Astrocyte of the spinal cord (primary cell): ENCODE measurements around the gene COX11.

Experiments
- DNase-seq: peaks from one replicate; pipeline ENCODE4 v3.0.0; 2011; ENCODE audit warnings: low read depth, low spot score
- H3K4me3 ChIP-seq: 2 replicates; pipeline ENCODE4 v1.5.1; 2011; ENCODE audit warnings: low read depth, mild to moderate bottlenecking, low read length, moderate library complexity
- in situ Hi-C: cut with HindIII; loops from 2 replicates; pipeline ENCODE4 v1.10.0; 2017; ENCODE audit warnings: low sequenced_read_pairs
- TF ChIP-seq, protein P1 (sequence below): IDR thresholded peaks from 2 replicates; pipeline ENCODE4 v1.5.1; 2012; ENCODE audit warnings: low read depth, mild to moderate bottlenecking, low read length, inconsistent platforms

The COX11 gene

GRCh38 chr17:54919425-54919824 lies 49.0 kb downstream of the COX11 start:
- in situ Hi-C loops, result no loop called here
- no peak for DNase-seq
- TF ChIP-seq, protein P1, sequence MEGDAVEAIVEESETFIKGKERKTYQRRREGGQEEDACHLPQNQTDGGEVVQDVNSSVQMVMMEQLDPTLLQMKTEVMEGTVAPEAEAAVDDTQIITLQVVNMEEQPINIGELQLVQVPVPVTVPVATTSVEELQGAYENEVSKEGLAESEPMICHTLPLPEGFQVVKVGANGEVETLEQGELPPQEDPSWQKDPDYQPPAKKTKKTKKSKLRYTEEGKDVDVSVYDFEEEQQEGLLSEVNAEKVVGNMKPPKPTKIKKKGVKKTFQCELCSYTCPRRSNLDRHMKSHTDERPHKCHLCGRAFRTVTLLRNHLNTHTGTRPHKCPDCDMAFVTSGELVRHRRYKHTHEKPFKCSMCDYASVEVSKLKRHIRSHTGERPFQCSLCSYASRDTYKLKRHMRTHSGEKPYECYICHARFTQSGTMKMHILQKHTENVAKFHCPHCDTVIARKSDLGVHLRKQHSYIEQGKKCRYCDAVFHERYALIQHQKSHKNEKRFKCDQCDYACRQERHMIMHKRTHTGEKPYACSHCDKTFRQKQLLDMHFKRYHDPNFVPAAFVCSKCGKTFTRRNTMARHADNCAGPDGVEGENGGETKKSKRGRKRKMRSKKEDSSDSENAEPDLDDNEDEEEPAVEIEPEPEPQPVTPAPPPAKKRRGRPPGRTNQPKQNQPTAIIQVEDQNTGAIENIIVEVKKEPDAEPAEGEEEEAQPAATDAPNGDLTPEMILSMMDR, result no peak
- H3K4me3 ChIP-seq, result no peak overlapping the region

DNA sequence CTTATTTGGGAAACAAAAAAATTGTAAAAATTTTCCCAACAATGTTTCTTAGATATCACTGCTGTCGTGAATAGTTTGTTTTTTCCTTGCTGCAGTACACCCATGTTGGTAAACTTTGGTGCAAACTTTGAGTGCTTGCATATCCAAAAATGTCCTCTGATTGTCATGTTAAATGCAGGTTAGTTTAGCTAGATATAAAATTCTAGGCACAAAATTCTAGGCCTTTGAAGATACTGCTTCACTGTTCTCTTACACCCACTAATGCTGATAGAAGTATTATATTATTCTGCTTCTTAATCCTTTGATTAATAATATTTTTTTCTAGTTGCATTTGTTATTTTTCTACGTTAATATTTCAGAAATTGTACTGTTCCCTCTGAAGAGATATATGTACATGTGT lies 51.7 kb downstream of the COX11 start:
- in situ Hi-C loops, result no loop called here
- TF ChIP-seq, protein P1, result no peak
- no peak overlapping the region for H3K4me3 ChIP-seq
- DNase-seq, result no peak
